ENCODE data around the gene ZNF280D. TPM values are rescaled to one million over a fixed set of nuclear protein-coding genes. Genes with fewer than 3 reads are reported as not detected.
A peak's percentile ranks its signal among the peaks of the same experiment; 100 is the strongest.

Gene ZNF280D
- total and polyA plus RNA-seq, 2 of the 13 experiments (the other 11 are each of a cell fraction or from before 2014, with no cell fraction given) = 7.1 to 11.9 TPM

- Histone ChIP-seq H3K27me3 (ENCODE audit: control insufficient read depth in 1 of 2, insufficient read depth in 2 of 2, low read length in 2 of 2) (no peaks in the 10 kb centered on the region), H3K4me2 (ENCODE audit: low read depth, low read length) (no peak overlapping the region), H3K79me2 (ENCODE audit: insufficient read depth, low read length) (no peaks in the 10 kb centered on the region), H2AFZ (ENCODE audit: low read length) (no peak overlapping the region), H3K36me3 (replicated peaks in 1 of 2; ENCODE audit: control insufficient read depth in 1 of 2, insufficient read depth in 2 of 2, low read length in 2 of 2) (no peaks in the 10 kb centered on the region), H4K20me1 (ENCODE audit: insufficient read depth, low read length) (no peaks in the 10 kb centered on the region), H3K9me3 (ENCODE audit: low read length) (no peaks in the 10 kb centered on the region), H3K9ac (ENCODE audit: insufficient read depth, low read depth, low read length) (no peak overlapping the region), H3K4me3 (replicated peaks in 1 of 3; ENCODE audit: insufficient read depth in 1 of 3, low read depth in 2 of 3, low read length in 3 of 3) (no peak overlapping the region), H3K27ac (ENCODE audit: extremely low read length, insufficient read depth, low read length) (no peak overlapping the region), H3K4me1 (ENCODE audit: insufficient read depth, low read length) (peaks cover 7% of the 10 kb centered on the region; the same call in 1 of the 2 replicates)
- DNase-seq (ENCODE audit: low spot score) (peak; percentile 18), FAIRE-seq (no peak), ATAC-seq (peak; percentile 38; the same call in 1 of the 3 replicates)
- 94% methylated on average over 1 of the region's 1 CpG for WGBS (ENCODE audit: low lambda C conversion rate)
- no TSS peak for BruUV-seq (replicated peaks)
- in situ Hi-C loops (cut with HindIII; ENCODE audit: extremely low pct_ligation_motif_present, low pct_unique_long_range_greater_than_20kb) (no loop called here), intact Hi-C loops (cut with micrococcal nuclease; ENCODE audit: unreplicated experiment) (no loop called here)
- POLR2A ChIA-PET = no interaction called here
- TF ChIP-seq SOX5 (CRISPR knock-in tag; IDR thresholded peaks at IDR 0.05; ENCODE audit: borderline replicate concordance) (0 out of 2 replicates have a peak, but pooled peaks have one; percentile 14), AGO1 (IDR thresholded peaks at IDR 0.05; ENCODE audit: low read depth, low read length, poor library complexity, severe bottlenecking) (no peak), MEIS2 (CRISPR knock-in tag; IDR thresholded peaks at IDR 0.05) (no peak), RBM22 (optimal IDR thresholded peaks at IDR 0.05; ENCODE audit: low read length) (no peak), ZNF543 (CRISPR knock-in tag; IDR thresholded peaks at IDR 0.05) (no peak), HNRNPH1 (optimal IDR thresholded peaks at IDR 0.05; ENCODE audit: low read depth, low read length) (no peak)
- CTCF ChIA-PET (ENCODE audit: low intra/inter-chr PET ratio, low total read pairs) = no interaction called here
These were observed 56.0 kb downstream of the ZNF280D start for GRCh38 chr15:56677271-56677670.

- POLR2A ChIA-PET = no interaction called here
- Histone ChIP-seq H3K36me3 (replicated peaks in 1 of 2; ENCODE audit: control insufficient read depth in 1 of 2, insufficient read depth in 2 of 2, low read length in 2 of 2) (no peaks in the 10 kb centered on the region), H3K27ac (ENCODE audit: extremely low read length, insufficient read depth, low read length) (no peak overlapping the region), H3K9ac (ENCODE audit: insufficient read depth, low read depth, low read length) (no peak overlapping the region), H3K4me1 (ENCODE audit: insufficient read depth, low read length) (peaks cover 7% of the 10 kb centered on the region; the same call in 1 of the 2 replicates), H3K27me3 (ENCODE audit: control insufficient read depth in 1 of 2, insufficient read depth in 2 of 2, low read length in 2 of 2) (no peaks in the 10 kb centered on the region), H2AFZ (ENCODE audit: low read length) (no peak overlapping the region), H4K20me1 (ENCODE audit: insufficient read depth, low read length) (no peaks in the 10 kb centered on the region), H3K79me2 (ENCODE audit: insufficient read depth, low read length) (no peaks in the 10 kb centered on the region), H3K4me3 (replicated peaks in 1 of 3; ENCODE audit: insufficient read depth in 1 of 3, low read depth in 2 of 3, low read length in 3 of 3) (no peak overlapping the region), H3K9me3 (ENCODE audit: low read length) (no peaks in the 10 kb centered on the region), H3K4me2 (ENCODE audit: low read depth, low read length) (no peak overlapping the region)
- FAIRE-seq = no peak
- no peak for ATAC-seq
- BruUV-seq (replicated peaks) = no TSS peak
- CTCF ChIA-PET (ENCODE audit: low intra/inter-chr PET ratio, low total read pairs) = no interaction called here
- DNase-seq (ENCODE audit: low spot score) = no peak
- in situ Hi-C loops (cut with HindIII; ENCODE audit: extremely low pct_ligation_motif_present, low pct_unique_long_range_greater_than_20kb) = no loop called here
- TF ChIP-seq ATAD3A (CRISPR knock-in tag; IDR thresholded peaks at IDR 0.05) (no peak), ZNF782 (CRISPR knock-in tag; IDR thresholded peaks at IDR 0.05; ENCODE audit: borderline replicate concordance) (no peak)
- intact Hi-C loops (cut with micrococcal nuclease; ENCODE audit: unreplicated experiment) = no loop called here
- WGBS (ENCODE audit: low lambda C conversion rate) = 81% methylated on average over 1 of the region's 1 CpG
These were observed 57.4 kb downstream of the ZNF280D start for GRCh38 chr15:56675930-56676329.
